Stimulated activated naive CD8-positive, alpha-beta T cell treated with anti-CD3 and anti-CD28 coated beads, Interleukin-15, amount 100 ng/mL, for 72 hours (primary cell): ENCODE results near the gene FOCAD.

Experiments
- ATAC-seq: fragments of 150-1000 bp; cut with Tn5 transposase; 2 replicates; pipeline ENCODE4 v1.10.0; 2021; ENCODE audit warnings: mild to moderate bottlenecking, moderate library complexity
- DNase-seq, 2 donors: peaks; one replicate each; pipeline ENCODE4 v3.0.0; 2021 to 2022
- H3K27ac Mint-ChIP-seq, 2 donors: one replicate each; pipeline ENCODE4 v1.8.0; 2022; ENCODE audit warnings: mild to moderate bottlenecking in 2 of 2, mixed read lengths in 2 of 2, moderate library complexity in 2 of 2
- H3K27me3 Mint-ChIP-seq: one replicate; pipeline ENCODE4 v1.8.0; 2022; ENCODE audit warnings: mixed read lengths
- H3K4me1 Mint-ChIP-seq: one replicate; pipeline ENCODE4 v1.8.0; 2022; ENCODE audit warnings: mild to moderate bottlenecking, mixed read lengths
- H3K4me3 Mint-ChIP-seq, 2 donors: one replicate each; pipeline ENCODE4 v1.8.0; 2022; ENCODE audit warnings: mild to moderate bottlenecking in 2 of 2, mixed read lengths in 2 of 2, moderate library complexity in 1 of 2
- H3K9me3 Mint-ChIP-seq, 2 donors: one replicate each; pipeline ENCODE4 v1.8.0; 2022; ENCODE audit warnings: mixed read lengths in 2 of 2

FOCAD gene

DNA sequence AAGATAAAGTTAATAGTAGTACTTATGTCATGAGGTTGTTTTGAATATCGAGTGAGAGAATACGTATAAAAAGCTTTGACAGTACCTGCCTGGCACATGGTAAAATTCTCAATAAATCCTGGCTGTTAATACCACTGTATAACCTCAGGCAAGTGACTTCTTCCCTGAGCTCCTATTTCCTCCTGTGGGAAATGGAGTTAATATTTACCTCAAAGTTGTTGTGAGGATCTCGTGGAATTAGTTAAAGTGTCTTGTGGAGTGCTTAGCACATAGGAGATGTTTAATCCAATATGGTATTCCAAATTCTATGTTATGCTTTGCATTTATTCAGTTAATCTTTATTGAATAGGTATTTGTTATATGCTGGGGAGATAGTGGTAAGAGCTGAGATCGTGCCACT lies 18.5 kb downstream of the FOCAD start:
- no peaks in the 10 kb centered on the region for H3K27me3 Mint-ChIP-seq
- no peak for ATAC-seq
- DNase-seq: no peak
- no peaks in the 10 kb centered on the region for H3K9me3 Mint-ChIP-seq
- H3K4me1 Mint-ChIP-seq: peaks cover 6% of the 10 kb centered on the region
- no peak overlapping the region for H3K27ac Mint-ChIP-seq
- H3K4me3 Mint-ChIP-seq: no peak overlapping the region

DNA sequence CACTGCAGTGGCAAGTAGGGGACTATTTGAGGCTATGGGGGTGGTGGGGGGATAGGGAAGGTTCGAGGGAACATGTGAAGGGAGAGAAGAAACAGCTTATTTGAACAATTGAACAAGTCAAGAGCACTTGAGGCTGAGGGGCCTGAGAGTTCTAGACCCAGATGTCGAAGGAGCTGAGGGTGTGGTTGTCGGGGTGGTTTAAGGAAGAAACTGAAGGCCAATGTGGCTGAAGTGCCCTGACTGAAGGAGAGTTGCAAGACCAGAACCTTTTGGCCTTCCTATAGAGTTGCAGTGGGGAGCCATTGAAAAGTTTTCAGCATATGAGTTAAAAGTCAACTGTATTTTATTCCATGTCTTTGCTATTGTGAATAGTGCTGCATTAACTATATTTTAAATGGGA lies 19.1 kb downstream of the FOCAD start:
- DNase-seq: no peak
- Mint-ChIP-seq H3K27ac (no peak overlapping the region), H3K4me3 (no peak overlapping the region), H3K27me3 (no peaks in the 10 kb centered on the region), H3K4me1 (peaks cover 6% of the 10 kb centered on the region), H3K9me3 (no peaks in the 10 kb centered on the region)
- no peak for ATAC-seq

DNA sequence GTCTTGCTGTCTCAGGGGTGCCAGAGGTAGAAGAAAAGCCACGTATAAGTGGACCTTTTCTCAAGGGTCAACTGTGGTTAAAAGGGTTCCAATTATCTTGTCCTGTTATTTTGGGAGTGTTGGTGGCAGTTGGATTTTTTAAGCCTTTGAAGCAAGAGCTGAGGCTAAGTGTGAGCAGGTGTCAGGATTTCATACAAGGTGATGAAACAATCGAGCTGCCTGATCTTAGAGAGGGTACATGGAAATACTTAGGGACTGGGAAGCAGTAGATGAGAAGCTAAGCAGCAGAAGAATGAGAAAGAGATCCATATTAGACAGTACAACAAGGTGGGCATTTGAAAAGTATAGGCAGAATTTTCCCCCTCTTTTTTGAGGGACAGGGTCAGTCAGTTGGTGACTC lies 23.6 kb downstream of the FOCAD start:
- no peaks in the 10 kb centered on the region for H3K4me1 Mint-ChIP-seq
- DNase-seq (no peak), ATAC-seq (no peak)
- H3K9me3 Mint-ChIP-seq: no peaks in the 10 kb centered on the region
- no peaks in the 10 kb centered on the region for H3K27me3 Mint-ChIP-seq
- H3K4me3 Mint-ChIP-seq: no peak overlapping the region
- H3K27ac Mint-ChIP-seq: no peak overlapping the region

DNA sequence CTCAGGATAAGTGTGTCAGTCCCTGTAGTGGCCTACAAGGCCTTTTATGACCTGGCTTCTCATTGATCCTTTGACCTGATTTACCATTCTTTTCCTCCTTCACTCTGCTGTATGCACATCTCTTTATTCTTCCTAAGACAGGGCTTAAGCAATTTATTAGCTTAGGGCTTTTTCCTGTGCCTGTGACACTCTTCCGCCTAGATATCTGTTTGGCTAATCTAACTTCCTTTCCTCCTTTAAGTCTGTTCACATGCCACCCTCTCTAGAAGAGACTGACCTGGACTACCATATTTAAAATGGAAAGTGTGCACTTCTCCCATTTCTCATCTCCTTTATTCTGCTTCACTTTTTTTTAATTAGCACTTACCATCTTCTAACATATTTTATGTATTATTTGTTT lies 29.1 kb downstream of the FOCAD start:
- H3K4me3 Mint-ChIP-seq: no peak overlapping the region
- no peak for DNase-seq

DNA sequence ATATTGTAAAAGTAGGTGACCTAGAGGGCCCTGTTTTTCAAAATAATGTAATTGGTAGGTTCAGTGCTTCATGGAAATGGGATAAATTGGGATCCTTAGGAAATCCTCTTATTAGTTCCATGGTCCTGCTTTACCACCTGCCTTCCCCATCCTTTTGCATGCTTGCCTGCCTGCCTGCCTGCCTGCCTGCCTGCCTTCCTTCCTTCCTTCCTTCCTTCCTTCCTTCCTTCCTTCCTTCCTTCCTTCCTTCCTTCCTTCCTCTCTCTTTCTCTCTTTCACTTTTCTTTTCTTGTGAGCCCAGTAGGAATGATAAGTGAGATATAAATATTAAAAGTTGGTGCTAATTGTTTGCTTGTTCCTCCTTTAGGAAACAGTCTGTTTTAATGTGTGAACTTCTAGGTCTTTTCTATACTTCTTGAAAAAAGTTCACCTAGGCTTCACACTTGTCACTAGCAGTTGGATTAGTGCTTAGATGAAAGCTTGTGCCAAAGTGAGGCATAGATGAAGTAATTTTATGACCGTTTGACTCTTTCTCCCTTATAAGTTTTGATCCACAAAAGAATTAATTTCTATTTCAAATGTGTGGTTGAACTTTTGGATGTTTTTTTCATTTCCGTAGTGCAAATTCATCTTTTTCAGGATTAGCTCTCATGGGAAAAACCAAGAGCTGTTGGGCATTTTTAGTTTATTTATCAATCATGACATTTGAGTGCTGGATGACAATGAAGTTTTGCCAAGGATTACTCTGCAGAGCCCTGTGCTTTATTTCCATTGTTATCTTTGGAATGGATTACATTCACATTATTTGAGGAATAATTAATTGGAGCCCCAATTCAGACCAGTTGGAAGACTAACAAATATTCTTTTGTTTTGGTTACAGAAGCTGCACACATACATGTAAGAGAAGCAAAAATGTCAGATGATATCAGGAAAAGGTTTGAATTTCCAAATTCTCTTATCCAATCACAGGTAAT lies 30.7 kb downstream of the FOCAD start:
- no peak for ATAC-seq
- no peak overlapping the region for H3K4me3 Mint-ChIP-seq

More for the DNA sequence above, 29.1 kb downstream of the FOCAD start:
- H3K27me3 Mint-ChIP-seq: no peaks in the 10 kb centered on the region
- H3K4me1 Mint-ChIP-seq: peaks cover 6% of the 10 kb centered on the region
- no peak overlapping the region for H3K27ac Mint-ChIP-seq
- H3K9me3 Mint-ChIP-seq: no peaks in the 10 kb centered on the region
- ATAC-seq: no peak

DNA sequence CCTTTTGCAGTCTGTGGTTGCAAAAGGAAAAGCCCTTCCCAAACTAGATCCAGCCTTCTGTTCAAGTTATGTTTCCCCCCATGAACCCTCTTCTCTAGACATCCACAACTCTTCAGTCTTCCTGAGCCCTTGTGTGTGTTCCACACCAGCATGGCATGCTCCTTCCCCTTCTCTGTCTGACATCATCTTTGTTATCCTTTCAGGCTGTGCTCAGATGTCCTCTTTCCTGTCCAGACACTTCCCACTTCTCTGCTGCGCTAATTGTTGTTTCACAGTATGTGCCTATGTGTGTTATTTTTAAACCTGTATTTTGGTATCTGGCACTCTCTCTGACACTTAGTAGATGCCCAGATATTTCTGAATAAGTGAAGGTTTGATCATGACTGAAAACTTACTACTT lies 38.2 kb downstream of the FOCAD start:
- DNase-seq: no peak
- peak overlapping the region in 1 of 2 donors; percentile 88 for H3K27ac Mint-ChIP-seq
- peaks cover 19% of the 10 kb centered on the region for H3K4me1 Mint-ChIP-seq
- H3K27me3 Mint-ChIP-seq: no peaks in the 10 kb centered on the region
- no peaks in the 10 kb centered on the region for H3K9me3 Mint-ChIP-seq
- no peak overlapping the region for H3K4me3 Mint-ChIP-seq
- no peak for ATAC-seq

More for the DNA sequence above, 30.7 kb downstream of the FOCAD start:
- Mint-ChIP-seq H3K4me1 (peaks cover 6% of the 10 kb centered on the region), H3K9me3 (no peaks in the 10 kb centered on the region), H3K27me3 (no peaks in the 10 kb centered on the region), H3K27ac (no peak overlapping the region)
- no peak for DNase-seq

DNA sequence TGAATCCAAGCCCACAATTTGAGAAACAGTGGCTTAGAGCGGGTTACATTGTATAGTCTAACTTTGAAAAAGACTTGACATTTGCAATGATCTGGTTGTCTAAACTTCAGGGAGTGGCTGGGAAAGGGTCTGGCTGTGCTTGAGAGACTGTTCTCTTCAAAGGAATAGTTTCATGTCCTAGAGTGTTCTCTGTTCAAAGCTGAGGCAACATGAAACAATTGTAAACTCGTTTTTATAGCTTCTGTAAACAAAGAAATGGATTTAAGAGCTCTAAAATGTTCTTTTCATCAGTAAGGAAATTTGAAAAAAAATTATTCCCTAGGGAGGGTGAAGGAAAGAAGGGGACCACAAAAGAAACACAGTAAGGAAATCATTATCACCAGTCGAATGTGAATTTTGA lies 41.6 kb downstream of the FOCAD start:
- H3K9me3 Mint-ChIP-seq: no peaks in the 10 kb centered on the region
- H3K27ac Mint-ChIP-seq: peak overlapping the region in 1 of 2 donors; percentile 4
- ATAC-seq (no peak), DNase-seq (no peak)
- H3K4me1 Mint-ChIP-seq: peaks cover 19% of the 10 kb centered on the region
- H3K4me3 Mint-ChIP-seq: peak overlapping the region in 1 of 2 donors; percentile 4
- no peaks in the 10 kb centered on the region for H3K27me3 Mint-ChIP-seq

DNA sequence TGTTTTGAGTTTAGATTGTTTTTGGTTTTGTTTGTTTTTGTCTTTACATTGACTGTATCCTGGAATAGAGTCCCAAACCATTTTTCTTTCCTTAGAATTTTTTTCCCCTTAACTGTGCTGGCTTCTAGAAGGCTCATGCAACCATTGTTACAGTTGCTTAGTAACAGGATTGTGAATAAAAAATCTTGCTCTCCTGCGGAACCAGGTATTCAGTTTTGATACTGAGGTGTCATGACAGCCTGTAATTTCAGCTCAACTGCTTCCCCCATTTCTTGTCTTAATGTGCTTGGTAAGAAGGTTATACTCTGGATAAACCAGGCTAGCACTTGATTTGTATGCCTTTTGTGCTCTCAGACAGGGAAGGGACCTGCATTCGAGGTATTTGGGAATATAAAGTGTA lies 42.1 kb downstream of the FOCAD start:
- no peak for DNase-seq
- ATAC-seq: no peak
- Mint-ChIP-seq H3K27ac (no peak overlapping the region), H3K4me1 (peaks cover 19% of the 10 kb centered on the region), H3K9me3 (no peaks in the 10 kb centered on the region), H3K27me3 (no peaks in the 10 kb centered on the region), H3K4me3 (no peak overlapping the region)

DNA sequence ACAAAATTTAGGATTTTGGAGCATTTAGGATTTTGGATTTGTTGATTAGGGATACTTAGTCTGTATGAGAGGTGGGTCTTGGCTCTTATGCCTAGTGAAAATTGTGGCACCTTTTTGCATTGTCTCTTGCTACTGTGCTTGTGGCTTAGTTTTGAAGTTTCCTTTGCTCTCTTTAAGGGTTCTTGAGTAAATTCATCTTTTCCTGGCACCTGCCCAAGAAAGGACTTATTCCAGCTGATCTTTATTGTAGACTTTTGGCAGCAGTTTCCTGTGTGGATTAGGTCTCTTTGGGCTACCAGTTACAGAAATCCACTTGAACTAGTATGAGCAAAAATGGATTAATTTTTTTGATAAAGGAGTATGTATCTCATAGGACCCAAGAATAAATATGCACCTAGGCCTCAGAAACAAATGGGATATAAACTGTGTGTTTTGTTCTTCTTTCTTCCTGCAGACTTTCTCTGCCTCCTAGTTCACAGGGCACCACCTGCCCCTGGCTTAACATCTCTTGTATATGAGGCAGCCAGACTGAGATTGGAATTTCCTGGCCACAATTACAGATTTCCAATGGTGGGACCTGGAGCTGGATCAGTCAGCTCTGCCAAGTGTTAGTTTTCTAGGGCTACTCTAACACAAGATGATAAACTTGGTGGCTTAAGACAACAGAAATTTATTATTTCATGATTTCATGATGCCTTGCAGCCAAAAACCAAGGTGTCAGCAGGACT lies 44.6 kb downstream of the FOCAD start:
- Mint-ChIP-seq H3K4me3 (no peak overlapping the region), H3K27me3 (no peaks in the 10 kb centered on the region), H3K4me1 (peaks cover 12% of the 10 kb centered on the region), H3K9me3 (no peaks in the 10 kb centered on the region), H3K27ac (no peak overlapping the region)
- ATAC-seq (no peak), DNase-seq (no peak)

DNA sequence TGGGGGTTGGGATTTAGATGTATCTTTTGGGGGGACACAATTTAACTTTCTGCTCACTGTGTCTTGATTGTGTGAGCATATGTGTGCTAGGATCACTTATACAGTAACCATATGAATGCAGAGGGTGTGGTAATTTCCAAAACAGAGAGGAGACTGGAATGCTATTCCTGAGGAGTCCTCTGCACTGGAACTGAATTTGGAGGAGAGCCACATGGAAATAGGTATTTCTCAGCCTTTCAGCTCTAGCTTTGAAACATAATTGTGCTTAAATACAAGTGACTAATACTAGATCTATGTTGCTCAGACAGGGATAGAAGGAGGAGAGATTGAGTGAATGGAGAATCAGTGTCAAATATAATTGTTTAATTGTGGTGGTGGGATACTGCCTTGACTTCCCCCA lies 45.5 kb downstream of the FOCAD start:
- peaks cover 12% of the 10 kb centered on the region for H3K4me1 Mint-ChIP-seq
- no peak for ATAC-seq
- no peak overlapping the region for H3K27ac Mint-ChIP-seq
- no peaks in the 10 kb centered on the region for H3K9me3 Mint-ChIP-seq
- H3K27me3 Mint-ChIP-seq: no peaks in the 10 kb centered on the region
- no peak for DNase-seq
- H3K4me3 Mint-ChIP-seq: no peak overlapping the region

DNA sequence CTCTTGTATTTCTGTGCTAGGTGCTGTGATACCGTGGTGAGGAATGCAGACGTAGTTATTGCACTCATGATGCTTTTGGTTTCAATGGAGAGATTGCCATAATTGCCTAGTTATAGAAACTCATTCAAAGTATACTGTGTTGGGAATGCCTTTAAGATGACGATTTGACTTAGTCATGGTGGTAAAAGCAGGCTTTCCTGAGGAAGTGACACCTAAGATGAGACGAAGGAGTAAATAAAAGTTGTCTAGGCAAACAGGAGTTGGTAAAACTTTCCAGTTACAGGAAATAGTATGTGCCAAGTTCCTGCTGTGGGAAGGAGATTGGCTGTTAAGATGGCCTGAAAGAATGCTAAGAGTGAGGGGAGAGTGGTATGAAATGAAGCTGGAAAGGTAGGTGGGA lies 48.1 kb downstream of the FOCAD start:
- DNase-seq: no peak
- Mint-ChIP-seq H3K9me3 (no peaks in the 10 kb centered on the region), H3K27me3 (no peaks in the 10 kb centered on the region), H3K4me3 (no peak overlapping the region), H3K4me1 (no peaks in the 10 kb centered on the region), H3K27ac (no peak overlapping the region)
- no peak for ATAC-seq

DNA sequence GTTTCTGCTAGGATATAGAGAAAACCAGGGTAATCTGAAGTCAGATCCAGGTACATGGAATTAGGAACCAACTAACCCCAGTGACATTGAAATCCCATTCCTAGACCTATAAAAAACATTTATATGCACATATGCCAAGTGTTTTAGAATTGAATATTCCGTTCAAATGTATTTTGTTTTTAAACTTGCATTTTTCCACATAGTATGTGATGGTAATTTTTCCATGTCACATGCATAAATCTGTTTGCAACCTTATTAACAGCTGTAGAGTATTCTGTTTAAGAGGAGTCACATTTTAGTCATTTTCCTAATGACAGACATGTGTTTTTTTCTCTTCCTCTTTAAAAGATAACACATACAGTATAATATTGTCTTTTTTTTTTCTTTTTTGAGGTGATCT lies 50.2 kb downstream of the FOCAD start:
- DNase-seq: no peak
- H3K4me3 Mint-ChIP-seq: no peak overlapping the region
- H3K4me1 Mint-ChIP-seq: no peaks in the 10 kb centered on the region
- H3K9me3 Mint-ChIP-seq: no peaks in the 10 kb centered on the region
- H3K27me3 Mint-ChIP-seq: no peaks in the 10 kb centered on the region
- ATAC-seq: no peak
- H3K27ac Mint-ChIP-seq: no peak overlapping the region

DNA sequence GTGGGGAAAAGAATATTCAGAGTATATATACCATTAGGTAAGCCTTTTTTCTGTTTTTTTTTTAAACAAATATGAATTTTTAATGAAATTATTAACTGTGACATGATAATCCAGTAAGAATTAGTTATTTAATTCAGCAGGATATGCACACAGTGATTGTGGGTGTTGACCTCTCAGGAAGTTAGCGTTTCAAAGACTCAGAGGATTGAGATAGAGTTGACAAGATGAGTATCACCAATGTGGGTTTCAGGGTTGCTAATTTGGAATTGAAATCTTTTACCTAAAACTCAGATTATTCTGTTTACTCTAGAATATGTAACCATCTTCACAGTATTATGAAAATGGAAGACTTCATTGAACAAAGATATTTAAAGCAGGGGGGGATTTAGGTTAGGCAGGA lies 56.2 kb downstream of the FOCAD start:
- no peak for ATAC-seq
- Mint-ChIP-seq H3K4me3 (no peak overlapping the region), H3K4me1 (peaks cover 10% of the 10 kb centered on the region), H3K27me3 (no peaks in the 10 kb centered on the region), H3K27ac (peak overlapping the region in 1 of 2 donors; percentile 90), H3K9me3 (no peaks in the 10 kb centered on the region)
- no peak for DNase-seq

DNA sequence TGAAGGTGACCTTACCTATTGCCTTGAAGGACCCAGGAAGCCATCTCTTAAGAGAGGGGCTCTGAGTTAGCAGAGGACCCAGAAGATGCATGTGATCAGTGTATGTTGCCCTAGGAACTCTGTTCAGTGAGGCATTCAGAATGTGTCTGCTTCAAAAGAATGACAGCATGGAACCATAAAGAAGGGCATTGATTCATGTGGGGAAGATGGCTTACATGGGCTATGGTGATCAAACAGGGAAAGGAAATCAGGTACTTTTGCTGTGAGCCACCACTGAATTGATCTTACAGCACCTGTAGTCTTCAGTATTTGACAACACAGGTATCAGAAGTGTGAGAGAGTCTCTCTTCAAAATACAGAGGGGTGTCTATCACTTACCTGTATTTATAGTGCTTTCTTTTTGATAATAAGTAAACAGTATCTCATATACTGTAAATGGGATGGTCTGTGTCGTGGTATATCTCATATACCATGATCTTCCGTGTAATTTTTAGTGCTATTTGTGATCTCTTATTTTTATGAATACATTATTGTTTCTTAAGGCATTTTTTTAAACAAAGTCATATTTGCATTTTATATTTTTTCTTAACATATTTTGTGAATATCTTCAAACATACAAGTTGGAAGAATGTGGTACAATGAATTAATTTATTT lies 57.0 kb downstream of the FOCAD start:
- H3K4me1 Mint-ChIP-seq: peaks cover 10% of the 10 kb centered on the region
- ATAC-seq: no peak
- H3K27me3 Mint-ChIP-seq: no peaks in the 10 kb centered on the region
- H3K27ac Mint-ChIP-seq: no peak overlapping the region
- no peak overlapping the region for H3K4me3 Mint-ChIP-seq
- no peak for DNase-seq
- H3K9me3 Mint-ChIP-seq: no peaks in the 10 kb centered on the region

DNA sequence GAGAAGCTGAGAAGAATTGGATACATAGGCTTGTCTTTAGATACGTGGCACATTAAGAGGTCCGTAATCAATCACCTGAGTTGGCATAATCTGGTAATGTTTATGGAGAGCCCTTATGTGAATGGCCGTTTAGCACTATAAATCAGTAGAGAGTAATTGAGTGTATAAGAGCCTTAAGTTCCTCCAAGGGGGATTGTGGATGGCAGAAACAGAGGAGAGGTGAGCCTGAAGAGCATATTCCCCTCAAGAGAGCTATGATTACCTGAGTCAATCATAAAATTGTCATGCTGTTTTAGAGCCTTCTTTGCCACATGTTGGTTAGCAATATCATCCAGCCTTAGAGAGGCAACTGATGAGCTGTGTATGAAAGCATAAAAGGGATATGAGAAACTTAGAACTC lies 58.8 kb downstream of the FOCAD start:
- no peak for DNase-seq
- no peak for ATAC-seq
- Mint-ChIP-seq H3K4me1 (peaks cover 10% of the 10 kb centered on the region), H3K9me3 (no peaks in the 10 kb centered on the region), H3K27ac (no peak overlapping the region), H3K4me3 (no peak overlapping the region), H3K27me3 (no peaks in the 10 kb centered on the region)
